Ovary (tissue), 9 donors: ENCODE results near the gene CCNE1. TPM values are rescaled to one million over a fixed set of nuclear protein-coding genes. Genes with fewer than 3 reads are reported as not detected.

Source experiments
- DNase-seq, 5 donors: peaks; one replicate each; pipeline ENCODE4 v3.0.0-alpha.2; 2019 to 2020
- H3K27ac ChIP-seq, 2 donors: fragments of 200-600 bp; one replicate each; pipeline versions ENCODE4 v1.5.1 to v1.8.0; 2019 to 2022
- H3K27me3 ChIP-seq: fragments of 200-600 bp; one replicate; pipeline ENCODE4 v1.8.0; 2022
- H3K36me3 ChIP-seq: fragments of 200-600 bp; sonication (generic); one replicate; pipeline ENCODE4 v1.5.1; 2019
- H3K4me1 ChIP-seq: one replicate; pipeline ENCODE4 v1.8.1; 2013; ENCODE audit warnings: mild to moderate bottlenecking, moderate library complexity; ENCODE audit not compliant: insufficient read depth
- H3K4me3 ChIP-seq: fragments of 200-600 bp; sonication (generic); one replicate; pipeline ENCODE4 v1.5.1; 2017
- H3K9me3 ChIP-seq, 2 donors: fragments of 200-600 bp in 1 of 2; sonication (generic) in 1 of 2; one replicate each; pipeline versions ENCODE4 v1.5.1 to v1.8.1; 2013 to 2019; ENCODE audit warnings: mild to moderate bottlenecking in 1 of 2, moderate library complexity in 1 of 2
- EP300 ChIP-seq: sonication (generic); formaldehyde crosslinking; IDR thresholded peaks from one replicate; pipeline ENCODE4 v1.6.1; 2017; ENCODE audit warnings: antibody characterized with exemption
- POLR2A ChIP-seq: fragments of 450-650 bp; IDR thresholded peaks from one replicate; pipeline ENCODE4 v1.6.1; 2017; ENCODE audit warnings: antibody characterized with exemption, mild to moderate bottlenecking, moderate library complexity
- WGBS, 3 donors: extraction: QIAGEN DNeasy Blood & Tissue Kit in 1 of 3; methylation state at CpG; one replicate each; pipeline versions ENCODE4 v1.1.5 to v1.1.7; 2013 to 2017; 5-methylcytosine and 5-hydroxymethylcytosine counted together
- intact Hi-C, 4 donors: fragments of 100-400 bp; cut with DNase I; formaldehyde crosslinking; loops; one replicate each; pipeline versions ENCODE4 v1.11.0 to v1.15.1; 2022 to 2023
- polyA plus RNA-seq, 2 donors: library from polyadenylated mRNA; stranded (reverse); fragments of 200-250 nt in 1 of 2; fragments of 350-450 nt in 1 of 2; fragmentation: Illumina TruSeq in 1 of 2; extraction: RNeasy Lipid Tissue Mini Kit (QIAGEN cat#74804) in 1 of 2; gene quantifications; one replicate each; pipeline ENCODE4 v1.2.3, GENCODE V29; 2013 to 2014
- total RNA-seq, 7 donors: library from RNA; depleted of rRNA in 2 of 7; stranded (reverse); fragments of >200 nt in 2 of 7; fragmentation: NEBNext Ultra II Directional in 3 of 7; extraction: Animal tissue kit (Norgen Biotek cat#: 25700) in 3 of 7; gene quantifications; one replicate each; pipeline versions ENCODE4 v1.1.0 to v1.2.4, GENCODE V29; 2016 to 2023
- TF ChIP-seq, protein P1 (sequence below), 3 donors: fragments of 450-650 bp in 2 of 3; fragments of 200-600 bp in 1 of 3; IDR thresholded peaks; one replicate each; pipeline versions ENCODE4 v1.5.1 to v1.8.0; 2016 to 2022; ENCODE audit warnings: antibody characterized with exemption in 3 of 3, mild to moderate bottlenecking in 1 of 3
- donor health status: DM: no; HTN: no; CAD: no; lungs with moderate emphysema.
- donor health status: DM: no; HTN: no; CAD: no.
- donor health status: Bipolar disorder and iron deficiency.
- donor health status: DM: yes; HTN: yes; CAD: no.
- donor health status: DM: no; HTN: no; CAD: no.
- donor health status: DM: yes; HTN: yes; CAD: no.

CCNE1 gene
- total and polyA plus RNA-seq, 9 donors = 0.36 to 2.7 (median 0.98) TPM

DNA sequence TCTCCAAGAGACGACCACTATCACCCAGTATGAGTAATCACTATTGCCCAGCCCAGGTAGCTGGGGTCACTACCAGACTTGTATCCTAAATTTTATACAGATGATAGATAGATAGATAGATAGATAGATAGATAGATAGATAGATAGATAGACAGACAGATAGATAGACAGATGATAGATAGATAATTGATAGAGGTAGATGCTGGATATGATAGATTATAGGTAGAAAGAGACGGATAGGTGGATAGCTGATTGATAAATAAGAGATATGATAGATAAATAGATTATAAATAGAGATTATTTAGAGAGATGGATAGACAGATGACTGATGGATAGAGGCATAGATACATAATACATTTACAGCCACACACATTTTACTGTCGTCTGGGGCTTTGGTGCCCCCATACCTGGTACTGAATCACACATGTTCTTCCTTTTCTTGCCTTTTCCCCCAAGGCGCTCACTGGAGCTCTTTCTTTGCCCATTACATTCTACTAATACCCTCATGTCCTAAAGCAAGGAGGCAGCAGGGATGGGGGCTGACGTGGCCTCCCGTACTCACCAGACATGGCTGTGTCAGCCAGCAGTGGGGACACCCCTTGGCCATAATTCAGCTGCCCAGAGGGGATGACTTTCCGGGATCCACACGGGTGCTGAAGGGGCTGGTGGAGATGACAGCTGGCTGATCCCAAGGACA lies 44.6 kb upstream of the CCNE1 start:
- H3K4me1 ChIP-seq = no peaks in the 10 kb centered on the region
- H3K27me3 ChIP-seq = no peaks in the 10 kb centered on the region
- H3K9me3 ChIP-seq = no peaks in the 10 kb centered on the region
- no peak overlapping the region for H3K27ac ChIP-seq
- WGBS, 3 donors = 67 to 72% (median 67%) methylated on average over 8 of the region's 8 CpGs
- no peaks in the 10 kb centered on the region for H3K36me3 ChIP-seq
- no peak overlapping the region for H3K4me3 ChIP-seq
- no peak for TF ChIP-seq EP300
- no peak for TF ChIP-seq POLR2A
- TF ChIP-seq, protein P1, sequence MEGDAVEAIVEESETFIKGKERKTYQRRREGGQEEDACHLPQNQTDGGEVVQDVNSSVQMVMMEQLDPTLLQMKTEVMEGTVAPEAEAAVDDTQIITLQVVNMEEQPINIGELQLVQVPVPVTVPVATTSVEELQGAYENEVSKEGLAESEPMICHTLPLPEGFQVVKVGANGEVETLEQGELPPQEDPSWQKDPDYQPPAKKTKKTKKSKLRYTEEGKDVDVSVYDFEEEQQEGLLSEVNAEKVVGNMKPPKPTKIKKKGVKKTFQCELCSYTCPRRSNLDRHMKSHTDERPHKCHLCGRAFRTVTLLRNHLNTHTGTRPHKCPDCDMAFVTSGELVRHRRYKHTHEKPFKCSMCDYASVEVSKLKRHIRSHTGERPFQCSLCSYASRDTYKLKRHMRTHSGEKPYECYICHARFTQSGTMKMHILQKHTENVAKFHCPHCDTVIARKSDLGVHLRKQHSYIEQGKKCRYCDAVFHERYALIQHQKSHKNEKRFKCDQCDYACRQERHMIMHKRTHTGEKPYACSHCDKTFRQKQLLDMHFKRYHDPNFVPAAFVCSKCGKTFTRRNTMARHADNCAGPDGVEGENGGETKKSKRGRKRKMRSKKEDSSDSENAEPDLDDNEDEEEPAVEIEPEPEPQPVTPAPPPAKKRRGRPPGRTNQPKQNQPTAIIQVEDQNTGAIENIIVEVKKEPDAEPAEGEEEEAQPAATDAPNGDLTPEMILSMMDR (IDR thresholded peaks at IDR 0.05) = no peak
- intact Hi-C loops = loop anchor here in 1 of 4 donors (10.0 kb wide), 1 partner anchor 108 kb away; no protein-coding TSS in a partner anchor
- no peak for DNase-seq

DNA sequence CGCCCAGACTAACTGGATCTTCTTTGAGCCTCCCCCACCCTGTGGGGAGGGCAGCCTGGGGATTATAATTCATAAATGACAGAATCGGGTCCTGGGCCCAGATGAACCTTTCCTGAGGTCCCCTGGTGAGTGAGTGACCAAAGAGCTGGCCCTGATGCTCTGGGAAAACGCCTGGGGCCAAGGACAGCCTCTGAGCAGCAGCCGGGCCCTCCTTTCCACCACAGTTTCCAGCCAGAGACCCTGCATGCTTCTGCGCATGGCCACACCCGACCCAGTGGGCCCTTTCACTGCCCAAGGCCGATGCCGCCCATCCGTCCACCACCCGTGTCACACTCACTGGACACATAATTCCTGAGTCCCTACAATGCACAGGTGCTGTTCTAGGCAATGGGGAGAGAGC lies 43.6 kb upstream of the CCNE1 start:
- Histone ChIP-seq H3K36me3 (no peaks in the 10 kb centered on the region), H3K9me3 (no peaks in the 10 kb centered on the region), H3K4me3 (no peak overlapping the region), H3K27ac (no peak overlapping the region), H3K4me1 (no peaks in the 10 kb centered on the region), H3K27me3 (no peaks in the 10 kb centered on the region)
- DNase-seq = no peak
- intact Hi-C loops = loop anchor here in 1 of 4 donors (10.0 kb wide), 1 partner anchor 107 kb away; no protein-coding TSS in a partner anchor
- TF ChIP-seq, protein P1 (IDR thresholded peaks at IDR 0.05) = no peak
- no peak for TF ChIP-seq EP300
- no peak for TF ChIP-seq POLR2A
- 82 to 89% (median 83%) methylated on average over 10 of the region's 10 CpGs for WGBS, 3 donors

DNA sequence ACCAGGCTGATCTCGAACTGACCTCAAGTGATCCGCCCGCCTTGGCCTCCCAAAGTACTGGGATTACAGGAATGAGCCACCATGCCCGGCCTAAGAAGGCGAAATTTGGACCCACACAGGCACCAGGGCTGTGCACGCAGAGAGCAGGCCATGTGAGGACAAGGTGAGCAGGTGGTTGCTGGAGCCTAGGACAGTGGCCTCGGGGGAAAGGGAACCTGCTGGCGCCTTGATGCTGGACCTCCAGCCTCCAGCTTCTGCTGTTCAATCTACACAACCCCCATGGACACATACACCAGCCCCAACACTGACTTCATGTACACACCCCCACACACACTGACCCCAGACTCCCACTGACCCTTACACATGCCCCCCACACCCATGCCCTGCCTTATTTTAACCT lies 41.8 kb upstream of the CCNE1 start:
- Histone ChIP-seq H3K27me3 (no peaks in the 10 kb centered on the region), H3K4me1 (no peaks in the 10 kb centered on the region), H3K4me3 (no peak overlapping the region), H3K9me3 (no peaks in the 10 kb centered on the region), H3K36me3 (no peaks in the 10 kb centered on the region), H3K27ac (no peak overlapping the region)
- 85 to 96% (median 85%) methylated on average over 8 of the region's 8 CpGs for WGBS, 3 donors
- intact Hi-C loops = loop anchor here in 3 of 4 donors (5.0 to 10.0 kb wide), 2 partner anchors 102 to 105 kb away; no protein-coding TSS in a partner anchor
- TF ChIP-seq EP300 = no peak
- no peak for TF ChIP-seq POLR2A
- TF ChIP-seq, protein P1 (IDR thresholded peaks at IDR 0.05) = no peak
- no peak for DNase-seq

DNA sequence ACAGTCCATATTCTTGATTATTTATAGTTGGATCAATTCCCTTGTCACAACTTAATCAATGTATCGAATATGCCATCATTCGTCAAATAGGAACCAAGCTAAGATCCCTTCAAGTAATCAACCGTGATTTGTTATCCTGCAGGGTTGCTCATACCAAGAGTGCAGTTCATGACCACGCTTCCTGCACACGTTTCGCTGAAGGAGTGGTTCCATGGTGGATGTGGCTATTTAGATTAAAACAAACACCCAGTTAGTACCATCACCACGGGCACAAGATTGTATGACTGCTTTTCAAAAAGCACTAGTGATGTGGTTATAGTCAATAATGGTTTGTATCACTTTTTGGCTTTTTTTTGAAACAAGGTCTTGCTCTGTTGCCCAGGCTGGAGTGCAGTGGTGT lies 41.1 kb upstream of the CCNE1 start:
- intact Hi-C loops = loop anchor here in 2 of 4 donors (5.0 kb wide), 1 partner anchor 102 kb away; no protein-coding TSS in a partner anchor
- DNase-seq = no peak
- no peak overlapping the region for H3K27ac ChIP-seq
- no peaks in the 10 kb centered on the region for H3K4me1 ChIP-seq
- H3K4me3 ChIP-seq = no peak overlapping the region
- no peaks in the 10 kb centered on the region for H3K36me3 ChIP-seq
- no peak for TF ChIP-seq EP300
- TF ChIP-seq POLR2A = no peak
- TF ChIP-seq, protein P1 (IDR thresholded peaks at IDR 0.05) = no peak
- WGBS, 3 donors = 87 to 90% (median 89%) methylated on average over 7 of the region's 7 CpGs
- H3K27me3 ChIP-seq = no peaks in the 10 kb centered on the region
- no peaks in the 10 kb centered on the region for H3K9me3 ChIP-seq
